Posterior vena cava (tissue), 2 donors: Measurements from ENCODE around the gene KNCN. TPM values are rescaled to one million over a fixed set of nuclear protein-coding genes. Genes with fewer than 3 reads are reported as not detected.

Source experiments
- DNase-seq: peaks from one replicate; pipeline ENCODE4 v3.0.0-alpha.2; 2020; ENCODE audit warnings: low spot score
- intact Hi-C, 2 donors: fragments of 100-400 bp; cut with DNase I; formaldehyde crosslinking; loops; one replicate each; pipeline versions ENCODE4 v1.14.1 to v1.14.2; 2022 to 2023
- total RNA-seq, 2 donors: library from RNA; stranded (reverse); fragmentation: NEBNext Ultra II Directional; extraction: Animal tissue kit (Norgen Biotek cat#: 25700); gene quantifications; one replicate each; pipeline ENCODE4 v1.2.1, GENCODE V29; 2021
- donor health status: DM: yes; HTN: yes; CAD: no.
- donor health status: DM: yes; HTN: yes; CAD: no.

The KNCN gene
- total RNA-seq, 2 donors from 2014 or later: not detected

DNA sequence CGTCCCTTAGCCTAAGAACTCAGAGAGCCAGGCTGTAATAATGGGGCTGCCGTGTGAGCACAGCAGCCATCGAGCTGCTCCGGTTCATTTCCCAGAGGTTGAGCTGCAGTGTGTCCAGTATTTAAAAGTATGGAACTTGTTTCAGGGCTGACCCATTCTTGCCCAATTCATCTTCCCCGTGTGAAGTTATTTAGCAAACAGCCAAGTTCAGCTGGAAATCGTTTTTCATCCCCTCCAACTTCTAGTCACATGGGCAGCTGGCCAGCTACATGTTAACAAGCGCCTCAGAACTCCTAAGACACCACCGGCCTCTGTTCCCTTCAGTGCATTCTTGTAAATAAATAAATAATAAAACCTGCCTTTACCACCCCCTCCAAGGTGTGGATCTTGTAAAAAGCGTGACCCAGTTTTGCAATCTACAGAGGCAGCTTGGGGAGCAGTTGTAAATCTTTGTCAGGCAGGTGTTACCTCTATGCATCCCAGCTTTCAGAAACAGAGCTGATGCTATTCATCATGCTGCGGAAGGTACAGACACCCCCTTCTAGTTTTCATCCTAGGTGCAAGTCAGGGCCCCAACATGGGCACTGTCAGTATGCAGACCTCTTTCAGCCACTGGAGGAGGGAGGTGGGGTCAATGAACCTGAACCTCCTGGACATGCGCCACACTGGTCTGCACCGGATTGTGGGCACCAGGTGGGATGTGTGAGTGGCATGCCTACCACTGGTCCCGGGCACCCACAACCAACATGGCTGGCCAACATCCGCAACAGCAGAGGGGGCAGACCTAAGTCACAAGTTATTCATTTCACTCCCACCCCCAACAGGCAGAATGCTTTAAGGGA lies 18.7 kb upstream of the KNCN start:
- peak; percentile 47 for DNase-seq
- intact Hi-C loops: no loop called here

DNA sequence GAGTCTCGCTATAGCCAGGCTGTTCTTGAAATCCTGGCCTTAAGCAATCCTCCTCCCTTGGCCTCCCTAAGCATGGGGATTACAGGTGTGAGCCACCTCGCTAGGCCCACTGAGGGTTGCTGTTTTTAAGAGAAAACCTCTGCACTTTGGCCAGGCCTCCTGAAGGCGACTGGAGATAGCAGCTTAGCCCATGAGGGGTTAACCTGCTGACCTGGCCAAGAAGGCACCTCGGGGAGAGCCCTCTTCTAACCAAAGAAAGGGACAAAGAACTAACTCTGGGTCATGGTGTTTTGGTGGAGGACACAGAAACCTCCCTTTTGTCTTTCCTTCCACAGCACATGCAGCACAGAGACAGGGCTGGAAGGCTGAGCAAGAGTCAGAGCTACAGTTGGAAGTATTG lies 17.7 kb upstream of the KNCN start:
- intact Hi-C loops: no loop called here
- peak; percentile 53 for DNase-seq

DNA sequence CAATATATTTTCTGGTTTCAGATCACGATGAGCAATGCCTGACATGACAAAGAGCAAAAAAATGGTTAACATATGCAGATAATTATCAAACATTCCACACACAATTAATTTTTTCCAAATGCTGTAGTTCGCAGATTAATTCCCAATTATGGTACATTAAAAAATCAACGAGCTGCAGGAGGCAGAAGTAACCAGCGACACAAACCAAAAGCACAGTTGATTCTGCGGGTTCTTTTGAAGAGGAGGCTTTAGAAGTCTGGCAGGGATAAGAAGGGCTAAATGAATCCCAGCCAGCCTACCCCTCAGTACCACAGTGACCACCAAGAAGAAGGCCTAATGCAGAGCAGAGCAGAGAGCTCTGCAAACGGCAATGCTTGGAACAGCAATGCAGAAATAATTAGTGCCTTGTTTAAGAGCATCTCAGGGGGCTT lies 17.0 kb upstream of the KNCN start:
- DNase-seq: no peak

DNA sequence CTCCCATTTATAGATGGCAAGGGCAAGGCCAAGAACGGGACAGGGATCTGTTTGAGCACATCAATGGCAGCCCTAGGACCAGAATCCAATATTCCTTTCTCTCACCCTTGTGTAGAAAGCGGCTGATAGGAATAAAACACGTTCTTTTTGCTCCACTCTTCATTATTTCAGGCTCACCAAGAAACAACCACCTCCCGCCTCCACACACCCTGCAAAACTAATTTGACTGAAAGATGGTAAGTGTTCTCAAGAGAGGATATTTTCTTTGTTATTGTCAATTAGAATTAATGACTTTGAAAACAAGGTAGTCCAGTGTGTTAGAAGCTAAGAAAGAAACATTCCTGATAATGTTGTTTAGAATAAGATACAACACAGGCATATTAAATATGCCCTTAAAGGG lies 11.9 kb upstream of the KNCN start:
- intact Hi-C loops: no loop called here
- DNase-seq: no peak

More for the DNA sequence above, 17.0 kb upstream of the KNCN start:
- intact Hi-C loops: no loop called here

DNA sequence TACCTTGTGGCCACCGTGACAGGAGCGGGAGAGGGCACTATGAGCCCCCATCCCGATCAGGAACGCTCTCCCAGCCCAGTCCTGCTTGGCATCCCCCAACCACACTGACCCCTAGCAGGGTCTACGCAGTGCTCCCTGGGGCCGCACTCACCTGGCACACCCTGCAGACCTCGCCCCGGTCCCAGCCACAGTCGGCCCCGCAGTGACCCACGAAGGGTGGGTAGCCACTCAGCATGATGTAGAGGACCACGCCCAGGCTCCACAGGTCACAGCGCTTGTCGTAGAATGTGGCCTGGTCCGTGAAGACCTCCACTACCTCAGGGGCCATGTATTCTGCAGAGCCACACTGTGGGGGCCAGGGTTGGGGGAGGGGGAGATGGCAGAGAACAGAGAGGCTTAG lies 11.1 kb upstream of the KNCN start:
- intact Hi-C loops: no loop called here
- no peak for DNase-seq

DNA sequence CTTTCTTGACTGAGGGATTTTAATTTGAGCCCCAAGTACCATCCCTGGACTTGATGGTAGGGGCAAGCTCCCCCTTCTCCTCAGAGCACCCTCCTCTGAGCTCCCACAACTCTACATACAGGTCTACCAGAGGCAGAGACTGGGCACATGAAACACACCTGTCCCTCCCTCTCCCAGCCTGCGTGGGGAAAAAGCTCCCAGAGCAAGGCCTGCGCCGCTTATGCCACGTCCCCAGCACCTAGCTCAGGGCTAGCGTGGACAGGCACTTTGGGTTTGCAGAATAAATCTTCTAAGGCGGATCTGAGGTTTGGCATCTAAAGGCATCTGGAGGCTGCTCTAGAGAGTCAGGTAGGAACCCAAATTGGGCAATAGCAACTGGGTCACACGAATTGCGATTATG lies 7.5 kb upstream of the KNCN start:
- intact Hi-C loops: no loop called here
- peak; percentile 75 for DNase-seq

DNA sequence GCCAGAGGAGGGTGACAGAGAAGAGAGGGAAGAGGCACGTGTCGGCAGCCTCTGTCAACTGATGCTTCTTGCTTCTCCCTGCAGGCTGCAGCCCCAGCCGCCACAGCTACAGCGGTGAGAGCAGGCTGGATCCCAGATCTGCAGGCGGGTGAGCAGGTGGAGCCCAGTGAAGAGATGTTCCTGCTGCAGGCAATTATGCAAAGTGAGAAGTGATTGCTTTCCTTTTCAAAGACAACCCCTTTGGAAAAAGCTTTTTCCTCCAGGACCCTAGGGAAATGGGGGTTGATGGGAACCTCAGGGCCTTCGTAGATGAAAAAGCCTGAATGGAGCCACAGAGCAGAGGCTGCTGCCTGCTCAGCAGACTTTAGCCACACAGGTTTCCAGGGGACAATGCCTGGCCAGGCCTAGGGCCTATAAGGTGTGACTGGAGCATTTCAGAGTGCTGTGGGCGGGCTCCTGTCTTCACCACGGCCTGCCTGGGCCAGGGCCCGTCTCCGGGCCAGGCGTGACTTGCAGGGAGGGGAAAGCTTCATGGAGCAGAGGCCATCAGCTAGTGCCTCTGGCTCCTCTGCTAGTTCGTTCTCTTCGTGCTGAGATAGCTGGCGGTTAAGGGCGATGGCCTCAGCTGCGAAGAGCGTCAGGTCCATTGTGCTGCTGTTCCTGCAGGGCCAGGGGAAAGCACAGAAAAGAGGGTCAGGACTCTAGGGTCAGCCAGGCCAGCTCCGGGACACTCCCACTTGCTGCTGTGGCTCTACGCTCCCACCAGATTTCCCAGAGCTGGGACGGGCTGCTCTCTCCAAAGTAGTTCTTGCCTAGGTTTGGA lies 6.9 kb upstream of the KNCN start:
- intact Hi-C loops: no loop called here
- DNase-seq: peak; percentile 65

DNA sequence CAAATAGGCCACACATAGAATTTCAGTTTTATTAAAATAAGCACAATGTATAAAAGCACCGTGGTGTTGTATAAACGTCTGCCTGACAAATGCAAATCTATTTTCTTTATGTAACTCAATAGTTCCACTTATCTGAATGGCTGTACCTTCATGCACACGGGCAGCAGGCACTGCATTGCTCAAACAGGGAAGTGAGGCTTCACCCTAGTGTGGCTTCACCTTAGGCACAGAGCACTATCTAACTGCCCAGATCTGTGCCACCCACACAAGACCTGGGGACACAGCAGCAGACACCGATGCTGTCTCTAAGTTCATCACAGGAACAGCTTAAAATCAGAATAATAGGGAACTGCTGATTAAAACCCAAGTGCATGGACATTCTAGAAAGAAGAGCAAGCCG lies 6.0 kb upstream of the KNCN start:
- intact Hi-C loops: no loop called here
- DNase-seq: peak; percentile 16

DNA sequence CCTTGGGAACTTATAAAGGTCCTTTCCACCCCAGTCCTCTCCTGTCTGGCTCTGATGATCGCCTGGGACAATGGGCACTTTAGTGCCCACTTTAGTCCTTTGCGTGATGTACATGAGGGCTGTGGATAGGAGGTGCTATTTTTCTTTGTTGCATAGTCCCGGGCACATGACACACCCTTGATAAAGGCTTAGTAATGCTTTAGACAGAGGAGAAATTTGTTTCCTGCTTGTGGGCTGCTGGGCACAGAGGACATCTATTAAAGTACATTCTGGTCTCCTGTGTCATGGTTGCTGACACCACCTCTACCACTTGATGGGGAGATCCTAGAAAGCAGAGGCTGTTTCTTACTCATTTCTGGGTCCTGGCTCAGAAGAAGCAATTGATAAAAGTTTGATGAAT lies 5.4 kb upstream of the KNCN start:
- intact Hi-C loops: no loop called here
- no peak for DNase-seq

DNA sequence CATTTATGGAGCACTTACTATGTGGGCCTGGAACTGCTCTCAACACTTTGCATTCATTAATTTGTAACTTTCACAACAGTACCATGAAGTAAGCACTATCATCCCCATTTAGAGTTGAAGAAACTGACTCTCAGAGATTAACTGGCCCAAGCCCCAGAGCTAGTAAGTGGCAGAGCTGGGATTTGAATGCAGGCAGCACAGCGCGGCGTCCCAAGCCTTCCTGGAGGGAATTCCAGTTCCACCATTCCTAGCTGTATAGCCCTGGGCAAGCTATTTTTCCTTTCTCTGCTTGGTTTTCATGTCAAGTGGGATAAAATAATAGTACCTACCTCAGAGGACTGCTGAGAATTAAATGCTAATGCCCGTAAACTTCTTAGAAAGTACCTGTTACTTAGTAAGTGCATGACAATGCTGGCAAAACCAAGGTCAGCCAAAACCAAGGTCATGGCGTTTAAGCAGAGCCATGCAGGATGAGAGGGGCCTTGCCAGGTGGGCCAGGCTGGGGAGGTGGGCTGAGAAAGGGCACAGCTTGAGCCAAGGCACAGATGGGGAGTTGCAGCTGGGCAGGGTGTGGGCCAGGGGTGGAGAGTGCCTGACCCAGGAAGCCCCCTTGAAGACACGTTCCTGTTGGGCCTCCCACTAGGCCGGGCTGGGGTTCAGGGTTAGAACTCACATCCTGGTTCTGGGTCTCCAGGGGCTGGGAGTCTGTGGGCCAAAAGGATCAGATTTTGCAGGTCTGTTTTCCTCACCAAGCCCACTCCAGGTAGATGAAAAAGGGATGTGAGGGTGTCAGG lies 4.6 kb upstream of the KNCN start:
- intact Hi-C loops: no loop called here
- DNase-seq: peak; percentile 72

DNA sequence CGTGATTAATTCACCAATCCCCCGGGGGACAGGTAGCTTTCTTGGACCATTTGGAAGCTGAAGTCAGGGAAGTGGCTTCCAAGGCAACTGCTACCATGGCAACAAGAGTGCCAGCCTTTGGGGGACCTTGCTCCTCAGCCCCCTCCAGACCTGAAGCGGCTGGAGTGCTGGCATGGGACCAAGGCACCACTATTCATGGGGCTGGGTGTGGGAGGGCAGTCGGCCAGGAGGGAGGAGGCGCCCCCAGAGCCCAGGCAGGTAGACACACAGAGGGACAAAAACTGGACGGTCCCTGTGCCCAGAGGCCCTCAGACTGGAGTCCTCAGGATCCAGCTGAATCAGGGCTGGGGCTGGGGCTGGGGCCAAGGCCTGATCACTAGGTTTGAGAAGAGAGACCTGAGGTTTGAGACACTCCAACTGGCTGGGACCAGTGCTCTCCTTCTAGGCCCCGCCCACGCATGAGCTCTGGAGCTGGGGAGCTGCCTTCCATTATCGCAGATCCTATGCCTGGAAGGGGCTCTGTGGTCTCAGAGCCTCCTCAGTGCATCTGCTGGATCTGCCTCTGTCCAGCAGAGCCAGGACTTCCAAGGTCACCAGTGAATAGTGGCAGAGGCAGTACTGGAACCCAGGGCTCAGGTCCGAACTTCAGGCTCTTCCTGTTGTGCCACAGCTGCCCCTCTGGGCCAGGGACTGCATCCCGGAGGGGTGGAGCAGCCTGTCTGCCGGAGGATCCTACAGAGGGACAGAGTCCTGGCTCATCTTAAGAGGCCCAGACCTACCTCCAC lies 3.3 kb upstream of the KNCN start:
- DNase-seq: peak; percentile 23
- intact Hi-C loops: no loop called here

DNA sequence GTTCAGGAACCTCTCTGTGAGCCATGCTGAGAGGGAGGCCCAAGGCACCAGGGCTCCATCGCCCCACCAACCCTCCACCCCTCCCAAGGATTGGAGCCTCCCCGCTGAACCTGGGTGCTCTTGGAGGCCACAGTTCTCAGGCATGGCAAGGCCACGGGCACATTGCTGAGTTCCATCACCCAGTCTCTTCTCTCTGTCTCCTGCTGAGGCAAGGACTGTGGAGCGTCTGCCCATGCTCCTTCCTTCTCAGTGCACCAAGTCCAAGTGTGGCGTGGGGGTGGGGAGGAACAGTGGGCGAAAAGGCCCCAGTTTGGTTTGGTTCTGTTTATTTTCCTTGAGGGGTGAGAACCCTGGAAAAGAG lies 2.8 kb upstream of the KNCN start:
- intact Hi-C loops: no loop called here
- no peak for DNase-seq

DNA sequence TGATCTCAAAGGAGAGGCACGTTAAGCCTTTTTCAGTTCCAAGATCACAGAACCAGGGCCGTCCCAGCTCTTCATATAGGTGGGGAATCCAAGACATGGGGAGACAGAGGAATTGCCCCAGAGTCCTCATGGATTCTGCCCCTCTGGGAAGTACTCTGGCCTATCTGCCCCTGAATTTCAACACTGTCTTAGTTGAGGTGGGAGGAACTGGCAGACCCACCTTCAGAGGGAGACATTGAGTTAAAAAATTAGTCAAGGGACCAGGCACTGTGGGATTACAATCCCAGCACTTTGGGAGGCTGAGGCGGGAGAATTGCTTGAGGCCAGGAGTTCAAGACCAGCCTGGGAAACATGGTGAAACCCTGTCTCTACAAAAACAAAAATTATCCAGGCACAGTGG lies 2.1 kb upstream of the KNCN start:
- intact Hi-C loops: no loop called here
- DNase-seq: no peak

DNA sequence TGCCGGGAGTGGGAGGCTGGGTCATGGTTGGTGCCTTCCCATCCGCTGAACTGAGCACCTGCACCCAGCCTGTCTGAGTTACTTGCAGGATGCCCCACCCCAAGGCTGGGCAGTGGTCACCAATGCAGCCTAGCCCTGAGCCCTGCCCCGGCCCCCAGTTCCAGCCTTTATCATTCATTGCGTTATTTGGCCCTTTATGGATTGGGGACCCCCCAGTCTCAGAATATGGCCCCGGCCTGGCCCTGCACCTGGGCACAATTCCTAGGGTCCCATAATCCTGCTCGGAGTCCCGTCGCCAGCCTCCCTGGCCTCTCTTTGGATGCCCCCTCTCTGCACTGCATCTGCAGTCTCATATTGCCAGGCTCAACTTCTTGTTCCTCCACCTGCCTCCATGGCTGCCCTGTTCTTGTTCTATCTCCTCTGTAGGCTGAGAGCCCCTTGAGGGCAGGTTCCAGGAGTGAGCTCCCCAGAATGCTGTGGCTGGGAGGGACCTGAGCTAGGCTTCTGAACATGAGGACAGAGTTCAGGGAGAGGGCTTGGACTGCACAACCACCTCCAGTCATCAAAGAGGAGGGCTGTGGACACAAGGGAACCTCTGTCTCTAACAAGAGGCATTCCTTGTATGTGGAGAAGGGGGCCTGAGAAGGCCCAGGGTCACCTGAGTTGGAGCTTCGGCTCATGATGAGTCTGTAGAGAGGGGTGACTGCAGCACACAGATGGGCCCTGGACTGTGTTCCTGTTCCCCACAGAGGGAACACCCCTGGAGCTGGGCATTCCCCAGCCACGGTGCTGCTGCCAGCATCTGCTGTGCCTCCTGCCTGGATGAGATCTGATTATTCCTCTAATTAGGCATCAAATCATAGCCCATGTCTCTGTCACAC lies 1.1 kb upstream of the KNCN start:
- DNase-seq: no peak
- intact Hi-C loops: no loop called here

DNA sequence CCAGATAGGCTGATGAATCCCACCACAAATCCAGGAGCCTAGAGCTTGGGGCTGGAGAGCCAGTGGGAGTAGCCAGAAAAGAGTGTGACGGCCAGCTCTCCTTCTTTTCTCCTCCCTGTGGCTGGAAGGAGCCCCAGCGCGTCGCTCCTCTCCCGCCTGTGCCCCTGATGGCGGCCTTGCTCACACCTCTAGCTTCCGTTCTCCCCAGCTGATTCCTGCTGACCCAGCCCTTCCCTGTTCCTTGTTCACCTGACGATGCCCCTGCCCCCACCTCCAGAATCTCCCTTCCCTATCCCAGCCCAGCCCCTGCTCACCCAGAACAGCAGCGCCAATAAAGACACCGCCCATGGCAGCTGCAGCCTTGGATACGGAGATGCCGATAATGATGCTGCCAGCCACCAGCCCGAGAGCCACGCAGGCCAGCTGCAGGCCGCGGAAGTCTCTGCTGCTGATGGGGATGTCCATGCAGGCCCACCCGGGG lies 656 bp downstream of the KNCN start:
- no peak for DNase-seq
- intact Hi-C loops: no loop called here

DNA sequence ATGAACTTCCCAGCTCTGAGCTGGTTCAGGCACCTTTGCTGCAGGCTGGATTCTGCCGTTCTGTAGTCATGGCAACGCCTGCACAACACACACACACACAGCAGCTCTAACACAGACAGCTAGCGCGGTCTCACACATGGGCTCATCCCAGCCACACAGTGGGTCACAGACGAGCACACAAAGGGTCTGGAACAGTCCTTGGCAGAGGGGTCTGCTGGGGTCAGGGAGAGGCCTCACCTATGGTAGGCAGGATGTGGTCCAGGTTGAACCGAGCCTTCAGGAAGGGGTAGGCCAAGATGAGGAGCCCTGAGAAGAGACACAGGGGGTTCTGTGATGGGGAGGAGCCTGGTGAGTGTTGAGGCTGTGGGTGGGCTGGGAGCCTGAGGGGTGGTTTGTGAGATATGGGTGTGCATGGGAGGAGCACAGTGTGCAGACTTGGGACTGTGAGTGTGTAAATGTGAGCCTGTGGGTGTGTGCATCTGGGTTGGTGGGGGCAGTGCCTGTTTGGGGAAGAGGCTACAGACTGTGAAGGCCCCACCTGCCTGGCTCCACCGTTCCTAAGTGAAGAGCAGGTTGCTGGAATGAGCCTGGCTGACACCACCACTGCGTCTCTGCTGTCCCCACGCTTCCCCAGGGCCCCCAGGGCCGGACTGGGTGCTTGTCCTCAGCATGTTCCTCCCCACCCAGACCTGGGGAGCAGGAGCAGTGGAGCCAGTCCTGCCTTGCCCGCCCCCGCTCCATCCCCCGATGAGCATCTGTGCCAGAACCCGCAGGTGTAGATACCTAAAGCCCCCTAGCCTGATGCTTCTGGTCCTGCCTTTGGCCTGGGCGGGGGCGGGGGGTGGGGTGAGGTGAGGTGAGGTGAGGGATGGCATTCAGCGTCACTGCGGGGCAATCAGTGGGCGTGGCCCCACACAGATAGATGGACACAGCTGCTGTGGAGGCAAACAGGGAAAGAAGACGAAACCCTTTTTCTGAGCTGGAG lies 1.5 kb downstream of the KNCN start:
- no peak for DNase-seq
- intact Hi-C loops: no loop called here
